HepG2 (cell line): ENCODE results near the gene ADAM8. TPM values are rescaled to one million over a fixed set of nuclear protein-coding genes. Genes with fewer than 3 reads are reported as not detected.

ENCODE experiments used
- ATAC-seq: fragments of 200-7000 bp; cut with Tn5 transposase; 3 replicates; pipeline ENCODE4 v1.9.1; 2020; ENCODE audit warnings: mild to moderate bottlenecking, moderate library complexity
- BruUV-seq: library from RNA; stranded (reverse); fragments of 400-500 nt; replicated peaks from 2 replicates; lab custom pipeline; 2021; lab: Mats Ljungman, UMichigan
- CTCF ChIA-PET: fragments of 300-600 bp; formaldehyde crosslinking; extraction: SDS; loops from one replicate; lab custom pipeline; 2021; ENCODE audit warnings: low total read pairs, inconsistent platforms, low intra/inter-chr PET ratio; lab: Yijun Ruan, JAX
- POLR2A ChIA-PET: fragments of 350-600 bp; sonication (Branson Sonifier 250); formaldehyde crosslinking; loops from one replicate; lab custom pipeline; 2020; ENCODE audit warnings: antibody characterized with exemption, inconsistent platforms; lab: Yijun Ruan, JAX
- DNase-seq: peaks from one replicate; pipeline ENCODE4 v3.0.0-alpha.2; 2015; ENCODE audit warnings: low spot score
- FAIRE-seq: peaks from 3 replicates; lab custom pipeline; 2011; peaks lifted over from hg19 to GRCh38; lab: Jason Lieb, UNC
- H2AFZ ChIP-seq: one replicate; pipeline ENCODE4 v1.6.1; 2011; ENCODE audit warnings: low read length, inconsistent platforms
- H3K27ac ChIP-seq: fragments of 300-600 bp; 3 replicates; pipeline ENCODE4 v1.8.0; 2011; ENCODE audit warnings: mixed run types, mild to moderate bottlenecking, mixed read lengths, low read length, inconsistent platforms; ENCODE audit not compliant: insufficient read depth; ENCODE audit errors: extremely low read length
- H3K27me3 ChIP-seq, 2 experiments: fragments of 200-600 bp in 1 of 2; 2 replicates in 1 of 2; 3 replicates in 1 of 2; pipeline versions ENCODE4 v1.6.0 to v1.8.0; 2011; ENCODE audit warnings: low read length in 2 of 2, mild to moderate bottlenecking in 2 of 2, moderate library complexity in 2 of 2, inconsistent platforms in 1 of 2; ENCODE audit not compliant: insufficient read depth in 2 of 2, control insufficient read depth in 1 of 2
- H3K36me3 ChIP-seq, 2 experiments: fragments of 200-600 bp in 1 of 2; replicated peaks in 1 of 2; 2 replicates in 1 of 2; 3 replicates in 1 of 2; pipeline versions ENCODE4 v1.5.1 to v1.8.0; 2011; ENCODE audit warnings: low read length in 2 of 2, inconsistent platforms in 1 of 2; ENCODE audit not compliant: insufficient read depth in 2 of 2, control insufficient read depth in 1 of 2
- H3K4me1 ChIP-seq: 2 replicates; pipeline ENCODE4 v1.5.1; 2012; ENCODE audit warnings: low read length, inconsistent platforms; ENCODE audit not compliant: insufficient read depth
- H3K4me2 ChIP-seq: 2 replicates; pipeline ENCODE4 v1.6.0; 2011; ENCODE audit warnings: low read depth, low read length, inconsistent platforms
- H3K4me3 ChIP-seq, 3 experiments: fragments of 200-600 bp in 1 of 3; sonication (generic), shearing (Covaris generic) in 1 of 3; replicated peaks in 1 of 3; 2 replicates each; pipeline ENCODE4 v1.5.1; 2011 to 2016; ENCODE audit warnings: low read length in 3 of 3, inconsistent platforms in 2 of 3, low read depth in 2 of 3, mild to moderate bottlenecking in 2 of 3, control low read depth in 1 of 3, mixed read lengths in 1 of 3; ENCODE audit not compliant: insufficient read depth in 1 of 3
- H3K79me2 ChIP-seq: one replicate; pipeline ENCODE4 v1.6.1; 2011; ENCODE audit warnings: low read length, inconsistent platforms; ENCODE audit not compliant: insufficient read depth
- H3K9ac ChIP-seq: 2 replicates; pipeline ENCODE4 v1.6.0; 2011; ENCODE audit warnings: mild to moderate bottlenecking, low read depth, low read length, inconsistent platforms; ENCODE audit not compliant: insufficient read depth
- H3K9me3 ChIP-seq: 2 replicates; pipeline ENCODE4 v1.5.1; 2012; ENCODE audit warnings: mild to moderate bottlenecking, low read length
- H4K20me1 ChIP-seq: 2 replicates; pipeline ENCODE4 v1.6.0; 2011; ENCODE audit warnings: inconsistent platforms, mild to moderate bottlenecking, low read length, moderate library complexity; ENCODE audit not compliant: insufficient read depth
- ATF4 ChIP-seq, 2 experiments: fragments of 450-650 bp in 1 of 2; sonication (generic) in 1 of 2; formaldehyde crosslinking; IDR thresholded peaks; 2 replicates each; pipeline versions ENCODE4 v1.5.0 to v1.8.0; 2020 to 2022; ENCODE audit warnings: mild to moderate bottlenecking in 1 of 2, missing genetic modification reagents in 1 of 2
- ATF5 ChIP-seq: sonication (generic); formaldehyde crosslinking; IDR thresholded peaks from 2 replicates; pipeline ENCODE4 v1.4.0; 2020; ENCODE audit warnings: mild to moderate bottlenecking, low read depth, missing genetic modification reagents
- CSRNP1 ChIP-seq: sonication (generic); formaldehyde crosslinking; IDR thresholded peaks from 2 replicates; pipeline ENCODE4 v1.8.1; 2023; ENCODE audit warnings: mild to moderate bottlenecking, missing genetic modification reagents
- FOXO1 ChIP-seq: sonication (generic); formaldehyde crosslinking; IDR thresholded peaks from 2 replicates; pipeline ENCODE4 v1.4.0; 2020; ENCODE audit warnings: missing genetic modification reagents
- GLI4 ChIP-seq: sonication (generic); formaldehyde crosslinking; IDR thresholded peaks from 2 replicates; pipeline ENCODE4 v1.5.1; 2020; ENCODE audit warnings: missing genetic modification reagents, mild to moderate bottlenecking, moderate library complexity, borderline replicate concordance
- PHF5A ChIP-seq: IDR thresholded peaks from one replicate; pipeline ENCODE4 v1.6.1; 2018; ENCODE audit warnings: low read depth, missing genetic modification reagents; ENCODE audit not compliant: unreplicated experiment
- PLSCR1 ChIP-seq: sonication (generic); formaldehyde crosslinking; IDR thresholded peaks from 2 replicates; pipeline ENCODE4 v1.5.0; 2020; ENCODE audit warnings: missing genetic modification reagents, mild to moderate bottlenecking, borderline replicate concordance
- POLR2A ChIP-seq, 2 experiments: IDR thresholded peaks; 2 replicates each; pipeline ENCODE4 v1.6.1; 2011; ENCODE audit warnings: low read depth in 2 of 2, low read length in 2 of 2, mild to moderate bottlenecking in 1 of 2, moderate library complexity in 1 of 2; ENCODE audit not compliant: insufficient read depth in 1 of 2
- SALL2 ChIP-seq: sonication (generic); formaldehyde crosslinking; IDR thresholded peaks from 2 replicates; pipeline ENCODE4 v1.8.1; 2023; ENCODE audit warnings: mild to moderate bottlenecking, missing genetic modification reagents, inconsistent platforms
- SUZ12 ChIP-seq: fragments of 150-350 bp; IDR thresholded peaks from 2 replicates; pipeline ENCODE4 v1.6.1; 2014; ENCODE audit warnings: low read depth, low read length
- TAF1 ChIP-seq: sonication (generic); formaldehyde crosslinking; IDR thresholded peaks from 2 replicates; pipeline ENCODE4 v1.4.0; 2020; ENCODE audit warnings: missing genetic modification reagents
- TBL1XR1 ChIP-seq: fragments of 150-350 bp; IDR thresholded peaks from 2 replicates; pipeline ENCODE4 v1.6.1; 2014; ENCODE audit warnings: borderline replicate concordance, low read length; ENCODE audit not compliant: partially characterized antibody
- ZHX1 ChIP-seq: sonication (generic); formaldehyde crosslinking; IDR thresholded peaks from 2 replicates; pipeline ENCODE4 v1.8.1; 2022; ENCODE audit warnings: low read depth, mild to moderate bottlenecking, missing genetic modification reagents
- ZKSCAN8 ChIP-seq: IDR thresholded peaks from 2 replicates; pipeline ENCODE4 v1.6.1; 2016; ENCODE audit warnings: borderline replicate concordance, missing genetic modification reagents, missing compliant biosample characterization
- ZNF652 ChIP-seq: IDR thresholded peaks from 2 replicates; pipeline ENCODE4 v1.6.1; 2016; ENCODE audit warnings: low read depth, borderline replicate concordance
- ZNF784 ChIP-seq: sonication (generic); formaldehyde crosslinking; IDR thresholded peaks from 2 replicates; pipeline ENCODE4 v1.5.1; 2020; ENCODE audit warnings: missing genetic modification reagents, mild to moderate bottlenecking, borderline replicate concordance
- WGBS: methylation state at CpG from one replicate; pipeline ENCODE4 v1.1.6; 2017; ENCODE audit warnings: low lambda C conversion rate; 5-methylcytosine and 5-hydroxymethylcytosine counted together
- in situ Hi-C: cut with HindIII; loops from 2 replicates; pipeline ENCODE4 v1.10.0; 2017; ENCODE audit warnings: low pct_unique_long_range_greater_than_20kb; ENCODE audit not compliant: extremely low pct_ligation_motif_present
- intact Hi-C: fragments of 100-400 bp; cut with micrococcal nuclease; formaldehyde crosslinking; loops from one replicate; pipeline ENCODE4 v1.10.0; 2022; ENCODE audit not compliant: unreplicated experiment
- polyA plus RNA-seq, 8 experiments: library from polyadenylated mRNA; depleted of rRNA in 3 of 8; stranded (reverse) in 7 of 8; unstranded in 1 of 8; fragments of >200 nt; fragmentation: Illumina TruSeq in 4 of 8; extraction: Trizol in 4 of 8; gene quantifications; 2 replicates each; pipeline versions ENCODE4 v1.2.1 to v1.2.3, GENCODE V29; 2011 to 2016; ENCODE audit warnings: low read depth in 4 of 8, missing spikeins in 1 of 8, mixed read lengths in 1 of 8; ENCODE audit not compliant: insufficient read depth in 1 of 8
- total RNA-seq, 5 experiments: library from RNA; depleted of rRNA; stranded (reverse); fragments of >200 nt; fragmentation: Illumina TruSeq; extraction: Trizol; gene quantifications; 2 replicates each; pipeline ENCODE4 v1.2.3, GENCODE V29; 2016; ENCODE audit warnings: low read depth in 1 of 5

ADAM8 gene
- total and polyA plus RNA-seq, 2 of the 13 experiments (the other 11 are each of a cell fraction or from before 2014, with no cell fraction given), result 0.24 to 0.93 TPM

GRCh38 chr10:133316732-133317131 lies 40.1 kb upstream of the ADAM8 start:
- Histone ChIP-seq H3K4me3 (no peak overlapping the region), H3K79me2 (no peaks in the 10 kb centered on the region), H3K27me3 (peaks cover 0 to 9% of the 10 kb centered on the region in 2 experiments; a peak in 2 of 5 replicates), H4K20me1 (no peaks in the 10 kb centered on the region), H3K27ac (no peak overlapping the region), H2AFZ (no peak overlapping the region), H3K9ac (no peak overlapping the region), H3K9me3 (no peaks in the 10 kb centered on the region), H3K36me3 (peaks cover 5 to 11% of the 10 kb centered on the region in 2 experiments; a peak in 4 of 5 replicates), H3K4me1 (peaks cover 15% of the 10 kb centered on the region), H3K4me2 (no peak overlapping the region)
- TF ChIP-seq FOXO1 (CRISPR knock-in tag) (no peak), SUZ12 (no peak), POLR2A (IDR thresholded peaks at IDR 0.05; ENCODE audit: insufficient read depth in 1 of 2, low read depth in 2 of 2, low read length in 2 of 2) (no peak), ATF5 (CRISPR knock-in tag) (no peak), SALL2 (CRISPR knock-in tag) (no peak), ZHX1 (CRISPR knock-in tag) (no peak), GLI4 (CRISPR knock-in tag) (no peak), ZNF784 (no peak), PHF5A (CRISPR knock-in tag) (no peak), ZKSCAN8 (CRISPR knock-in tag) (no peak), ATF4 (CRISPR knock-in tag; IDR thresholded peaks at IDR 0.05) (no peak), PLSCR1 (no peak), TBL1XR1 (no peak), CSRNP1 (CRISPR knock-in tag) (no peak), TAF1 (CRISPR knock-in tag) (no peak), ZNF652 (CRISPR knock-in tag) (no peak)
- POLR2A ChIA-PET, result no interaction called here
- DNase-seq, result no peak
- no TSS peak for BruUV-seq
- in situ Hi-C loops (no loop called here), intact Hi-C loops (no loop called here)
- 83% methylated on average over 4 of the region's 7 CpGs for WGBS
- ATAC-seq, result no peak
- CTCF ChIA-PET, result no interaction called here
- no peak for FAIRE-seq
